Measurements from ENCODE around the gene SIL1.
"Not testable (repeated sequence)": the region's sequence is repeated elsewhere in the genome, so short reads cannot be mapped to it uniquely, and the experiment has no call there.

The SIL1 gene

DNA sequence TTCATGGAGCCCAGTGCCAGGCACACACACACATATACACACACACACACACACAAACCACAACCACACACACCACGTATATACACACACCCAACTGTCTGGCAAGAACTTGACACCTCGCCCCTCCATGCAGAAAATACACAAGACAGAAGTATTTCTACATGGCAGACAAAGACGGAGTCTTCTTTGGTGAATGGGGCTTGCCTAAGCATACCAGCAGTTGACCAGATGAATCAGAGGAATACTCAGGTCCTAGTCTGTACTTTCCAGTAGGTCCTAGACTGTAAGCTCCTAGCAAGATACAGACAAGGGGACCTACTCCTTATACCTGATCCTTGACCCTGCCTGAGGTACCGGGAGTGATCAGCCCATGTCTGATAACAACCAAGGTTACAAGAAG lies 60.1 kb downstream of the SIL1 start:
- DNase-seq = no peak

DNA sequence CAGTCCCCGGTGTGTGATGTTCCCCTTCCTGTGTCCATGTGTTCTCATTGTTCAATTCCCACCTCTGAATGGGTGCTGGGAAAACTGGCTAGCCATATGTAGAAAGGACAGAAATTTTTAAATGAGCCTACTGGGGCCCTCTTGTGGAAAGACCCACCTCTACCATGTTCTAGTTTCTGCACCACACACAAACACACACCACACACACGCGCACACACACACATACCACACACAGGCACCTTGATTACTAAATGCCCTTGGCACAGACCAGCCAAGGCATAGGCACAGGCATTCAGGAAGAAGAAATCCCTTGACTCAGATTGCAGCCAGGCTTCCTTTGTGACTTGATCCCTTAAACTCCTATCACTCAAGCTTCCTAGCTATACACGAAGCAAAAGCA lies 60.5 kb downstream of the SIL1 start:
- DNase-seq = no peak

GRCh38 chr5:139134906-139135305 lies 63.3 kb downstream of the SIL1 start:
- DNase-seq = no peak

- DNase-seq = no peak
Measured at GRCh38 chr5:139133282-139133681, 64.9 kb downstream of the SIL1 start.

- no peak for DNase-seq
Measured at GRCh38 chr5:139132515-139132914, 65.7 kb downstream of the SIL1 start.

- DNase-seq = no peak
Measured at GRCh38 chr5:139131921-139132432, 66.2 kb downstream of the SIL1 start.

- no peak for DNase-seq
Measured at GRCh38 chr5:139131465-139131864, 66.7 kb downstream of the SIL1 start.

DNA sequence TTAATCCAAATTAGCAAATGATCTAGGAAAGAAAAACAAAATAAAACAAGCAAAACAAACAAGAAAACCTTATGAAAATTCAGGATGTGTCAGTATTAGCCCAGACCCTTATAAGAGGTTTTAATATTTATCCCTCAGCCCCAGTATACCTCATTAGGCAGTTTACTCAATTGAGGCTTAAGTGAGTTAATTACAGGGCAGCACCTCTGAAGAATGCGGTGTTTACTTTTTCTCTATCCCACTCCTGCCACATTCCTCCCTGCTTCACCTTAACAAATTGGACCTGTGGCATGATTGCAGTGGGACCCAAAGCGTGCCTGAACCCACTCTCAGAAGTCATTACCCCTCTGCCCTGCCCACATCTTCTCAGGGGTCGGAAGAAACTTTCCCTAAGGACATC lies 67.1 kb downstream of the SIL1 start:
- DNase-seq = no peak

- DNase-seq = no peak
Measured at GRCh38 chr5:139130214-139130613, 68.0 kb downstream of the SIL1 start.

DNA sequence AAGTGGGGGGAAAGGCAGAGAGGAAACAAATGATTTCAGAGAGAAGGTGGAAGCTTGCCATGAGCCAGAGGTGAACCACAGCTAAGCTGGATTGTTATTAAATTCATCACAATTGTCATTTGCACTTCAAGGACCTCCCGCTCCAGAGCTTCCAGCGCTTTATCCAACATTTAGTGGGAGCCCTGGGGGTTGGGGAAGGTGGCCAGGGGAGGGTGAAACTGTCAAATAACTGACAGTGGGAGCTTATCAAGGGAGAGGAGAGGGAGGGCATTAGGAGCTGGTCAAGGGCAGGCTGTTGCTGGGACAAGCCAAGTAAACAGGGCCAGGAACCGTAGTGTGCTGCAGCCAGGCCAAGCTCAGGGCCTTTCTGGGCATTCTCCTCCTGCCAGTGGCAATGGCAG lies 71.5 kb downstream of the SIL1 start:
- DNase-seq = no peak

GRCh38 chr5:139125991-139126390 lies 72.2 kb downstream of the SIL1 start:
- DNase-seq = no peak

- DNase-seq = no peak
Measured at GRCh38 chr5:139124774-139125520, 73.2 kb downstream of the SIL1 start.

DNA sequence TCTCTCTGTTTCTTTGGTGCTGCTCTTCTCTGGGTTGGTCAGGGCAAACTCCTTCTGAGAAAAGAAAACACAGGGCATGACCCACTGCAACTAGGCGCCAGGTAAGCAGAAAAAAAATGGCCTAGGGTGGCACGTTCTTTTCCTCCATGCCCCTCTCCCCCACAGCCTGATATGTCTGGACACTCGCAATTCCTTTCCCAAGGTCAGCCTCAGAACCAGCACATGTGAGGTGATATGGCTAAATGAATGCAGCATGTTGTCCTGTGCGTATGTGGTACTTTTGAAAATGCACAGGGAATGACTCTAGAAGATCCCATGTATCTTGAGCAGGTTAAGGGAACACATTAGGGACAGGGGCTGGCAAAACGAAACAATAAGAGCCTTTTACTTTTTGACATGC lies 77.0 kb downstream of the SIL1 start:
- DNase-seq = no peak

- DNase-seq = no peak
Measured at GRCh38 chr5:139120521-139120920, 77.6 kb downstream of the SIL1 start.

DNA sequence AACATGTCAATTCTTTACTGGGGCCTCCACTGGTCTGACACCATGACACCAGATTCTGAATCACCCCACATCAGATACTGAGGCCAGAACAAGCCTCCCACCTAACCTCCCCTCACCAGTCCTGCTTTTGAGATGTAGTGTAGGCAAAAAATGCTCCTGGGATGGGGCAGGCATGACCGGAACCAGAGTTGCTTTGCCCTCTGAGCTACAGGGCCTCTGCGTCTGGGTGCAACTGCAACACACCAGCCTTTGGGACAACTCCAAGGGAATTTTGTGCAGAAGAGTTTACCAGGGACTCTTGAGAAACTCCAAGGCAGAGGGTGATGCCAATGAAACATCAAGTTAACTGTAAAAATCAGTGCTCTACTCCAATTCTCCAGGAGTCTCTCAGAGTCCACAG lies 79.4 kb downstream of the SIL1 start:
- DNase-seq = no peak

- no peak for DNase-seq
Measured at GRCh38 chr5:139117342-139117884, 80.8 kb downstream of the SIL1 start.

DNA sequence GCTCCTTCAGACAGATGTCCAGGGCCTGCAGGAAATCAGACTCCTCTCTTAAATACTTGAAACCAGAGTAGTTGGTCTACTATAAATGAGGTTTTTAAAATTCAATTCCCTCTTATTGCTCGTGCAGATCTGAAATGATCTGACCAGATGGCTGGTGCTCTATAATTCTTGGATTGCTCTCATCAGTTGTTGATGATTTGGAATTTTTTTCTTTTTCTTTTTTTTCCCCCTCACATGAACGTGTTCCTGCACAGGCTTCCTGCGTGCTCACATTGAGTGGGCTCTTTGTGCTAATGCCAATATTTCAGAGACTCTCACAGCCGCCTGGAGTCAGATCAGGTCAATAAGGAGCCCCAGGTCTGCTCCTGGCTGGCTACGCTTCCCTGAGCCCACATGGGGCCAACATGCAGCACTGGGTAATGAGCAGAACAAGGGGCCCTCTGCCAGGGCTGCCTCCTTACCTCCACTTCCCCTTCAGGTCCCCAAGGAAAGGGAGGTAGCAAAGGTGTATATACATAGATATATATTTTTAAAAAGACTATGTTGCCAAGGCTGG lies 82.0 kb downstream of the SIL1 start:
- no peak for DNase-seq

DNA sequence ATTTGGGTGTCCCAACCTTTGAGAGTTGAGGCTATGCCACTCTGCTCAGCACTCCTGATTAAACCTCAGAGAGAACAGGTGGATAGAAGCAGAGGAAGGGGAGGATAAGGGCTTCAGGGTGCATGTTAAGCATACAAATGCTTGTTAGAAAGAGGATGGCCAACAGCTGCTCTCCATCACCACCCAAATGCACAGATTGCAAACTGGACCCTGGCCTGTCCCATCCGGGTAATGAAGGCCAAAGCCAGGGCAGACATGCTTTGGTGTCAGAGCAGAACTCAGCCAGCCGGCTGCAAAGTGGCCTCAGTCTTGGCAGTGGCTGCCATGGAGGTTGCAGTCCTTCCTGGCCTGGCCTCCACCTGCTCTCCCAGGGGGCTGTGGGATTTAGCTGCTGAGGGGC lies 84.3 kb downstream of the SIL1 start:
- DNase-seq = no peak

- DNase-seq = not testable (repeated sequence)
Measured at GRCh38 chr5:139112362-139112761, 85.8 kb downstream of the SIL1 start.

DNA sequence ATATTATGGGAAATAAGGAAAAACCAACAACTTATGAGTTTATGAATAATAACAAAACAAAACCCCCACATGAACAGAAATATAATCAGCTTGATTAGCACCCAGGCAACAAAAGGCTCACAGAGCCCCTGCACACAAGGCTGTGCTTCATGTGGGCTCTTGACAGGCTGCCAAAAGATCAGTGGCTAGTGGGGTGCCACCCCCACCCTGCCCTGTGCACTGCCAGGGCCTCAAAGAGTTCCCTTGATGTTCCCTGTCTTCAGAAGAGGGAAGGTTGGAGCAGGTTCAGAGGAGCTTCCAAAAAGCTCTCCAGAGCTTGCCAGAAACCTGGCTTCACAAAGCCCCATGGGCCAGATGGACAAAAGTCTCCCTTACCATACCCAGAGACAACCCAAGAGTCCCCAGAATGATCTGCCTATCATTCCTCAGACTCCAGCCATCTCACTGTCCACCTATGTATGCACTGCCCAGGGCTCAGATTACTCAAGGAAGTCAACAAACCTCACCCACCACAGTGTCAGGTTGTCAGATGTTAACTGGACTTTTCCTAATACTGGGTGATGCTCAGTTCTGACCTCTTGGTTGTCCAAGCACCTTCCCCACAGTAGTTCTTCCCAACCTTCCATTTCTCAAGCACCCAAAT lies 87.5 kb downstream of the SIL1 start:
- DNase-seq = no peak

DNA sequence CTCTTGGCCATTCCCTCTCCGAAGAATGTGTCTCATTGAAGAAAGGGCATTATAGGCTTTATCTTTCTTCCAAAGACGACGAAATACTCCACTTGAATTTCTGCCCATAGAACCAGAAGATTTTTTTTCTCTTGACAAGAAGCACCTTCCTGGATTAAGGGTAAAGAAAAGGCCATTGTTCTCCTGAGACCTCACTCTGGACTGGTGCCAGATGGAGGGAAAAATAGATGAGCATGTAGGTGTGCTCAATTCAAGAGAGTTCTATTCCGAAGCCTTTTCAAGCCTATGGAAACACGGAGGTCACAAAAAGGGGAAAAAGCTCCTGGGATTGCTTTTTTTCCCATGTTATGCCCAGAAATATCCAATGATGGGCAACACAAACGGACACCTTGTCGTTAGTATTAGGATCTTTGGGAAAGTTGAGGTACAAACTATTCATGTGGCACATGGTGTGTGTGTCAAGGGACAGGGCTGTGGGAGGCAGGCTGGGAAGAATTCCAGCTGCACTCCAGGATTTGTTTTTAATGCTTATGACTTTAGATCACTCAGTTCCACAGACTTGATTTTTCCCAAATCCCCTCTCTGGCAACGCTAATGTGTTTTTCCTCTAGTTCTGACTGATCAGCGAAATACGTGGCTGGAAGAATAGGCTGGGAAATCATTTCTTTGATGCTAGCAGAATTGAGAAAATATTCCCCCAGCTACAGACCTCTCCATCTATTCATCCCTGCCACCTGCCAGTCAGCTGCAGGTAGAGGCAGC lies 89.9 kb downstream of the SIL1 start:
- no peak for DNase-seq

GRCh38 chr5:139105621-139106071 lies 92.5 kb downstream of the SIL1 start:
- no peak for DNase-seq

Data from CD4-positive, alpha-beta T cell treated with Interleukin-12 subunit alpha and Interleukin-12 subunit beta, for 1 hour (primary cell).